WTC11 (cell line): ENCODE measurements around the gene RAB6A. TPM values are rescaled to one million over a fixed set of nuclear protein-coding genes. Genes with fewer than 3 reads are reported as not detected.

ENCODE experiments used
- ATAC-seq: fragments of 200-7000 bp; cut with Tn5 transposase; 2 replicates; pipeline ENCODE4 v1.10.0; 2021; ENCODE audit warnings: mild to moderate bottlenecking, moderate library complexity
- CTCF ChIA-PET: fragments of 300-600 bp; sonication (Branson Sonifier 250); formaldehyde crosslinking; loops from one replicate; lab custom pipeline; 2021; ENCODE audit warnings: antibody characterized with exemption; lab: Charles Lee
- POLR2A ChIA-PET: fragments of 350-600 bp; sonication (Branson Sonifier 250); formaldehyde crosslinking; loops from one replicate; lab custom pipeline; 2021; ENCODE audit warnings: antibody characterized with exemption; lab: Charles Lee
- DNase-seq: peaks from one replicate; pipeline ENCODE4 v3.0.0; 2021; ENCODE audit warnings: low spot score
- H3K27ac Mint-ChIP-seq: 2 replicates; pipeline ENCODE4 v1.8.0; 2021; ENCODE audit warnings: mixed read lengths
- H3K27me3 Mint-ChIP-seq: 2 replicates; pipeline ENCODE4 v1.8.0; 2021; ENCODE audit warnings: low read depth, mild to moderate bottlenecking, moderate library complexity, mixed read lengths
- H3K36me3 Mint-ChIP-seq: 2 replicates; pipeline ENCODE4 v1.8.0; 2021; ENCODE audit warnings: mixed read lengths
- H3K4me1 Mint-ChIP-seq: 2 replicates; pipeline ENCODE4 v1.8.0; 2022; ENCODE audit warnings: mixed read lengths
- H3K4me3 Mint-ChIP-seq: 2 replicates; pipeline ENCODE4 v1.8.0; 2021; ENCODE audit warnings: mild to moderate bottlenecking, moderate library complexity, mixed read lengths
- H3K9me3 Mint-ChIP-seq: 2 replicates; pipeline ENCODE4 v1.8.0; 2021; ENCODE audit warnings: mixed read lengths
- CBFB ChIP-seq: sonication (generic); formaldehyde crosslinking; IDR thresholded peaks from 2 replicates; pipeline ENCODE4 v1.8.1; 2022; ENCODE audit warnings: mild to moderate bottlenecking, low read depth, missing genetic modification reagents
- ELF4 ChIP-seq: sonication (generic); formaldehyde crosslinking; IDR thresholded peaks from 2 replicates; pipeline ENCODE4 v1.8.1; 2022; ENCODE audit warnings: low read depth, mild to moderate bottlenecking, moderate library complexity, missing genetic modification reagents
- FOXJ3 ChIP-seq: sonication (generic); formaldehyde crosslinking; IDR thresholded peaks from 2 replicates; pipeline ENCODE4 v1.9.0; 2021; ENCODE audit warnings: missing genetic modification reagents, mild to moderate bottlenecking, borderline replicate concordance
- GABPB1 ChIP-seq: sonication (generic); formaldehyde crosslinking; IDR thresholded peaks from 2 replicates; pipeline ENCODE4 v1.8.1; 2023; ENCODE audit warnings: mild to moderate bottlenecking, missing genetic modification reagents
- GRHL2 ChIP-seq: fragments of 250-450 bp; sonication (Bioruptor Pico); IDR thresholded peaks from 2 replicates; pipeline ENCODE4 v1.8.0; 2022; ENCODE audit warnings: mild to moderate bottlenecking, moderate library complexity; ENCODE audit not compliant: insufficient replicate concordance, severe bottlenecking
- GTF2I ChIP-seq: fragments of 250-450 bp; sonication (Bioruptor Pico); conservative IDR thresholded peaks from 2 replicates; pipeline ENCODE4 v1.4.0; 2021; ENCODE audit warnings: mild to moderate bottlenecking
- RORB ChIP-seq: fragments of 250-450 bp; sonication (Bioruptor Pico); IDR thresholded peaks from 2 replicates; pipeline ENCODE4 v1.9.0; 2021; ENCODE audit warnings: mild to moderate bottlenecking
- SMAD3 ChIP-seq: sonication (generic); formaldehyde crosslinking; IDR thresholded peaks from 2 replicates; pipeline ENCODE4 v1.8.0; 2022; ENCODE audit warnings: missing genetic modification reagents, mild to moderate bottlenecking, borderline replicate concordance
- SP1 ChIP-seq: sonication (generic); formaldehyde crosslinking; conservative IDR thresholded peaks from 2 replicates; pipeline ENCODE4 v1.8.1; 2022; ENCODE audit warnings: missing genetic modification reagents
- TCF7 ChIP-seq: sonication (generic); formaldehyde crosslinking; IDR thresholded peaks from 2 replicates; pipeline ENCODE4 v1.8.0; 2022; ENCODE audit warnings: mild to moderate bottlenecking, low read depth, missing genetic modification reagents, moderate library complexity
- ZNF138 ChIP-seq: sonication (generic); formaldehyde crosslinking; conservative IDR thresholded peaks from 2 replicates; pipeline ENCODE4 v1.8.1; 2022; ENCODE audit warnings: mild to moderate bottlenecking, moderate library complexity, missing genetic modification reagents
- ZNF317 ChIP-seq: sonication (generic); formaldehyde crosslinking; IDR thresholded peaks from 2 replicates; pipeline ENCODE4 v1.8.1; 2023; ENCODE audit warnings: low read depth, mild to moderate bottlenecking, moderate library complexity, missing genetic modification reagents, borderline replicate concordance
- ZNF416 ChIP-seq: fragments of 250-450 bp; sonication (Bioruptor Pico); IDR thresholded peaks from 2 replicates; pipeline ENCODE4 v1.9.0; 2021; ENCODE audit warnings: mild to moderate bottlenecking, inconsistent platforms
- ZNF423 ChIP-seq: fragments of 250-450 bp; sonication (Bioruptor Pico); IDR thresholded peaks from 2 replicates; pipeline ENCODE4 v2.1.2; 2022; ENCODE audit warnings: mild to moderate bottlenecking, moderate library complexity
- total RNA-seq: library from RNA; stranded (reverse); gene quantifications from 3 replicates; pipeline ENCODE4 v1.2.3, GENCODE V29; 2021
- TF ChIP-seq, protein P1 (sequence below): sonication (generic); formaldehyde crosslinking; IDR thresholded peaks from 2 replicates; pipeline ENCODE4 v1.8.0; 2022; ENCODE audit warnings: mild to moderate bottlenecking, missing genetic modification reagents
- TF ChIP-seq, protein P2 (sequence below): sonication (generic); formaldehyde crosslinking; IDR thresholded peaks from 2 replicates; pipeline ENCODE4 v1.8.1; 2023; ENCODE audit warnings: mild to moderate bottlenecking, missing genetic modification reagents
- TF ChIP-seq, protein P3 (sequence below): sonication (generic); formaldehyde crosslinking; IDR thresholded peaks from 2 replicates; pipeline ENCODE4 v1.8.1; 2023; ENCODE audit warnings: mild to moderate bottlenecking, missing genetic modification reagents, moderate library complexity
- TF ChIP-seq, protein P4 (sequence below): sonication (generic); formaldehyde crosslinking; IDR thresholded peaks from 2 replicates; pipeline ENCODE4 v1.8.0; 2023; ENCODE audit warnings: mild to moderate bottlenecking, missing genetic modification reagents
- TF ChIP-seq, protein P5 (sequence below): sonication (generic); formaldehyde crosslinking; IDR thresholded peaks from 2 replicates; pipeline ENCODE4 v1.8.0; 2022; ENCODE audit warnings: mild to moderate bottlenecking, missing genetic modification reagents
- TF ChIP-seq, protein P6 (sequence below): sonication (generic); formaldehyde crosslinking; IDR thresholded peaks from 2 replicates; pipeline ENCODE4 v1.8.0; 2022; ENCODE audit warnings: mild to moderate bottlenecking, missing genetic modification reagents
- TF ChIP-seq, protein P7 (sequence below): sonication (generic); formaldehyde crosslinking; IDR thresholded peaks from 2 replicates; pipeline ENCODE4 v1.8.1; 2023; ENCODE audit warnings: mild to moderate bottlenecking, moderate library complexity, missing genetic modification reagents
- TF ChIP-seq, protein P8 (sequence below): fragments of 250-450 bp; sonication (Bioruptor Pico); IDR thresholded peaks from 2 replicates; pipeline ENCODE4 v1.8.0; 2021; ENCODE audit warnings: mild to moderate bottlenecking

Gene RAB6A
- total RNA-seq, 1 experiment from 2014 or later, result 107 TPM

DNA sequence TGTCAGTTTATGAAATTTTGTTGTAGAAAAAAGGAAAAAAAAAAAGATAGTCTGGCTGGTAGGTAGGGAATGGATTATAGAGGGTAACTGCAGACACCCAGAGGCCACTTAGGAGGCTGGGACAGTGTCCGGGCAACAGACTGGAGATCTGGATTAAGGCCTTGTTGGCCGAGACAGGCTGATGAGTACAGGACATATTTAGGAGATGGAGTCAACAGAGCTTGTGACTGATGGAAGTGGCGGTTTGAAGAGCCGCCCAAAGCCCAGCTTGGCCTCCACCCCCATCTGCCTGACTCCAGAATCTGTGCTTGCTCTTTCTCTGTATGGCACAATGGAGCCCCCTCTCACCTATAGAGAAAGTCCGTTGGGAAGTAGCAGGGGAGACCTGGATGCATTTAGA, 106.9 kb downstream of the RAB6A start:
- ChIA-PET POLR2A (no interaction called here), CTCF (interaction anchor here (4.8 kb wide), 1 partner anchor 28 kb away, joined by 30 read pairs; no protein-coding TSS in a partner anchor)
- ATAC-seq (no peak), DNase-seq (no peak)
- H3K36me3 Mint-ChIP-seq, result no peaks in the 10 kb centered on the region
- no peak overlapping the region for H3K27ac Mint-ChIP-seq
- no peak overlapping the region for H3K4me3 Mint-ChIP-seq
- H3K27me3 Mint-ChIP-seq, result peaks cover 95% of the 10 kb centered on the region
- peaks cover 11% of the 10 kb centered on the region for H3K4me1 Mint-ChIP-seq
- TF ChIP-seq GTF2I (CRISPR knock-in tag) (no peak), ZNF416 (CRISPR knock-in tag) (no peak), SMAD3 (CRISPR knock-in tag) (no peak), ZNF423 (CRISPR knock-in tag) (no peak), ZNF138 (no peak), GRHL2 (CRISPR knock-in tag) (no peak), CBFB (CRISPR knock-in tag) (no peak), SP1 (CRISPR knock-in tag) (no peak), TCF7 (CRISPR knock-in tag) (no peak), GABPB1 (CRISPR knock-in tag) (no peak)
- TF ChIP-seq, protein P1, sequence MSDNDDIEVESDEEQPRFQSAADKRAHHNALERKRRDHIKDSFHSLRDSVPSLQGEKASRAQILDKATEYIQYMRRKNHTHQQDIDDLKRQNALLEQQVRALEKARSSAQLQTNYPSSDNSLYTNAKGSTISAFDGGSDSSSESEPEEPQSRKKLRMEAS (CRISPR knock-in tag), result no peak
- TF ChIP-seq, protein P2, sequence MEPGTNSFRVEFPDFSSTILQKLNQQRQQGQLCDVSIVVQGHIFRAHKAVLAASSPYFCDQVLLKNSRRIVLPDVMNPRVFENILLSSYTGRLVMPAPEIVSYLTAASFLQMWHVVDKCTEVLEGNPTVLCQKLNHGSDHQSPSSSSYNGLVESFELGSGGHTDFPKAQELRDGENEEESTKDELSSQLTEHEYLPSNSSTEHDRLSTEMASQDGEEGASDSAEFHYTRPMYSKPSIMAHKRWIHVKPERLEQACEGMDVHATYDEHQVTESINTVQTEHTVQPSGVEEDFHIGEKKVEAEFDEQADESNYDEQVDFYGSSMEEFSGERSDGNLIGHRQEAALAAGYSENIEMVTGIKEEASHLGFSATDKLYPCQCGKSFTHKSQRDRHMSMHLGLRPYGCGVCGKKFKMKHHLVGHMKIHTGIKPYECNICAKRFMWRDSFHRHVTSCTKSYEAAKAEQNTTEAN (CRISPR knock-in tag), result no peak
- TF ChIP-seq, protein P3, sequence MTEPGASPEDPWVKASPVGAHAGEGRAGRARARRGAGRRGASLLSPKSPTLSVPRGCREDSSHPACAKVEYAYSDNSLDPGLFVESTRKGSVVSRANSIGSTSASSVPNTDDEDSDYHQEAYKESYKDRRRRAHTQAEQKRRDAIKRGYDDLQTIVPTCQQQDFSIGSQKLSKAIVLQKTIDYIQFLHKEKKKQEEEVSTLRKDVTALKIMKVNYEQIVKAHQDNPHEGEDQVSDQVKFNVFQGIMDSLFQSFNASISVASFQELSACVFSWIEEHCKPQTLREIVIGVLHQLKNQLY (CRISPR knock-in tag), result no peak
- TF ChIP-seq, protein P4, sequence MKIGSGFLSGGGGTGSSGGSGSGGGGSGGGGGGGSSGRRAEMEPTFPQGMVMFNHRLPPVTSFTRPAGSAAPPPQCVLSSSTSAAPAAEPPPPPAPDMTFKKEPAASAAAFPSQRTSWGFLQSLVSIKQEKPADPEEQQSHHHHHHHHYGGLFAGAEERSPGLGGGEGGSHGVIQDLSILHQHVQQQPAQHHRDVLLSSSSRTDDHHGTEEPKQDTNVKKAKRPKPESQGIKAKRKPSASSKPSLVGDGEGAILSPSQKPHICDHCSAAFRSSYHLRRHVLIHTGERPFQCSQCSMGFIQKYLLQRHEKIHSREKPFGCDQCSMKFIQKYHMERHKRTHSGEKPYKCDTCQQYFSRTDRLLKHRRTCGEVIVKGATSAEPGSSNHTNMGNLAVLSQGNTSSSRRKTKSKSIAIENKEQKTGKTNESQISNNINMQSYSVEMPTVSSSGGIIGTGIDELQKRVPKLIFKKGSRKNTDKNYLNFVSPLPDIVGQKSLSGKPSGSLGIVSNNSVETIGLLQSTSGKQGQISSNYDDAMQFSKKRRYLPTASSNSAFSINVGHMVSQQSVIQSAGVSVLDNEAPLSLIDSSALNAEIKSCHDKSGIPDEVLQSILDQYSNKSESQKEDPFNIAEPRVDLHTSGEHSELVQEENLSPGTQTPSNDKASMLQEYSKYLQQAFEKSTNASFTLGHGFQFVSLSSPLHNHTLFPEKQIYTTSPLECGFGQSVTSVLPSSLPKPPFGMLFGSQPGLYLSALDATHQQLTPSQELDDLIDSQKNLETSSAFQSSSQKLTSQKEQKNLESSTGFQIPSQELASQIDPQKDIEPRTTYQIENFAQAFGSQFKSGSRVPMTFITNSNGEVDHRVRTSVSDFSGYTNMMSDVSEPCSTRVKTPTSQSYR (CRISPR knock-in tag), result no peak
- H3K9me3 Mint-ChIP-seq, result no peaks in the 10 kb centered on the region

DNA sequence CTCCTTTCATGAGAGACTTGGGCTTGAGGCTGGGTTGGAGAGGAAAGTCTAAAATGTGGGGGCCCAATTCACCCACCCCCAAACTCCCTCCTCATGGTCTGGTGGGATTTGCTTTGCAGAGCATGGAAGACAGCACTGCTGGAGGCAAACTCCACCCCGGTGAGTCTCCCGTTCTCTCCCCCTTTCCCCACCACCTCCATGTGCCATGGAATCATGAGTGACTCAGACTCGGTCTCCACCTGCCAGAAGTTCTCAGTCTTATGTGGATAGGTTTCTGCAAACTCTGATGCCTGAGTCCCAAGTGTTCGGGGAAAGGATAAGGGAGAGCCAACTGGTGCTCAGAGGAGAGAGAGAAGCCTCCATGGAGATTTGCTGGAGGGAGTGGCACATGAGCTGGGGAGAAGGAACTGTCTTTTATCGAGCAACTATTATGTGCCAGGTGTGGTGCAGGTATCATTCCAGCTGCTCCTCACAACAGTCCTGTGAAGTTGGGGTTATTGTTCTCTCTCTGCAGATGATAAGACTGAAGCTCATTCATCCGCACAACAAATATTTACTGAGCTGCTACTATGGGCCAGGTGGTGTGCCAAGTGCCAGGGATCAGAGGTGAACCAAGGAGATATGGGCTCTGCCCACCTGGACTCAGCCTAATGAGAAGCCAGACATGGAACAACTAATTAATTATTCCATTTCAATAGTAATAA, 107.9 kb downstream of the RAB6A start:
- Mint-ChIP-seq H3K4me1 (peaks cover 19% of the 10 kb centered on the region), H3K4me3 (no peak overlapping the region), H3K27ac (no peak overlapping the region), H3K27me3 (peaks cover 95% of the 10 kb centered on the region), H3K9me3 (no peaks in the 10 kb centered on the region), H3K36me3 (no peaks in the 10 kb centered on the region)
- no peak for DNase-seq
- ChIA-PET POLR2A (no interaction called here), CTCF (interaction anchor here (1.0 to 4.8 kb wide), 2 partner anchors 27 to 302 kb away, joined by 3 to 30 read pairs; no protein-coding TSS in a partner anchor)
- no peak for ATAC-seq
- TF ChIP-seq, protein P5, sequence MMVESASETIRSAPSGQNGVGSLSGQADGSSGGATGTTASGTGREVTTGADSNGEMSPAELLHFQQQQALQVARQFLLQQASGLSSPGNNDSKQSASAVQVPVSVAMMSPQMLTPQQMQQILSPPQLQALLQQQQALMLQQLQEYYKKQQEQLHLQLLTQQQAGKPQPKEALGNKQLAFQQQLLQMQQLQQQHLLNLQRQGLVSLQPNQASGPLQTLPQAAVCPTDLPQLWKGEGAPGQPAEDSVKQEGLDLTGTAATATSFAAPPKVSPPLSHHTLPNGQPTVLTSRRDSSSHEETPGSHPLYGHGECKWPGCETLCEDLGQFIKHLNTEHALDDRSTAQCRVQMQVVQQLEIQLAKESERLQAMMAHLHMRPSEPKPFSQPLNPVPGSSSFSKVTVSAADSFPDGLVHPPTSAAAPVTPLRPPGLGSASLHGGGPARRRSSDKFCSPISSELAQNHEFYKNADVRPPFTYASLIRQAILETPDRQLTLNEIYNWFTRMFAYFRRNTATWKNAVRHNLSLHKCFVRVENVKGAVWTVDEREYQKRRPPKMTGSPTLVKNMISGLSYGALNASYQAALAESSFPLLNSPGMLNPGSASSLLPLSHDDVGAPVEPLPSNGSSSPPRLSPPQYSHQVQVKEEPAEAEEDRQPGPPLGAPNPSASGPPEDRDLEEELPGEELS (CRISPR knock-in tag), result no peak
- TF ChIP-seq ELF4 (CRISPR knock-in tag), result no peak
- TF ChIP-seq, protein P6, sequence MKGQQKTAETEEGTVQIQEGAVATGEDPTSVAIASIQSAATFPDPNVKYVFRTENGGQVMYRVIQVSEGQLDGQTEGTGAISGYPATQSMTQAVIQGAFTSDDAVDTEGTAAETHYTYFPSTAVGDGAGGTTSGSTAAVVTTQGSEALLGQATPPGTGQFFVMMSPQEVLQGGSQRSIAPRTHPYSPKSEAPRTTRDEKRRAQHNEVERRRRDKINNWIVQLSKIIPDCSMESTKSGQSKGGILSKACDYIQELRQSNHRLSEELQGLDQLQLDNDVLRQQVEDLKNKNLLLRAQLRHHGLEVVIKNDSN (CRISPR knock-in tag), result no peak
- TF ChIP-seq, protein P7, sequence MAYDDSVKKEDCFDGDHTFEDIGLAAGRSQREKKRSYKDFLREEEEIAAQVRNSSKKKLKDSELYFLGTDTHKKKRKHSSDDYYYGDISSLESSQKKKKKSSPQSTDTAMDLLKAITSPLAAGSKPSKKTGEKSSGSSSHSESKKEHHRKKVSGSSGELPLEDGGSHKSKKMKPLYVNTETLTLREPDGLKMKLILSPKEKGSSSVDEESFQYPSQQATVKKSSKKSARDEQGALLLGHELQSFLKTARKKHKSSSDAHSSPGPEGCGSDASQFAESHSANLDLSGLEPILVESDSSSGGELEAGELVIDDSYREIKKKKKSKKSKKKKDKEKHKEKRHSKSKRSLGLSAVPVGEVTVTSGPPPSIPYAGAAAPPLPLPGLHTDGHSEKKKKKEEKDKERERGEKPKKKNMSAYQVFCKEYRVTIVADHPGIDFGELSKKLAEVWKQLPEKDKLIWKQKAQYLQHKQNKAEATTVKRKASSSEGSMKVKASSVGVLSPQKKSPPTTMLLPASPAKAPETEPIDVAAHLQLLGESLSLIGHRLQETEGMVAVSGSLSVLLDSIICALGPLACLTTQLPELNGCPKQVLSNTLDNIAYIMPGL, result no peak
- TF ChIP-seq GABPB1 (CRISPR knock-in tag), result no peak
- TF ChIP-seq, protein P3 (CRISPR knock-in tag), result no peak
- TF ChIP-seq, protein P8, sequence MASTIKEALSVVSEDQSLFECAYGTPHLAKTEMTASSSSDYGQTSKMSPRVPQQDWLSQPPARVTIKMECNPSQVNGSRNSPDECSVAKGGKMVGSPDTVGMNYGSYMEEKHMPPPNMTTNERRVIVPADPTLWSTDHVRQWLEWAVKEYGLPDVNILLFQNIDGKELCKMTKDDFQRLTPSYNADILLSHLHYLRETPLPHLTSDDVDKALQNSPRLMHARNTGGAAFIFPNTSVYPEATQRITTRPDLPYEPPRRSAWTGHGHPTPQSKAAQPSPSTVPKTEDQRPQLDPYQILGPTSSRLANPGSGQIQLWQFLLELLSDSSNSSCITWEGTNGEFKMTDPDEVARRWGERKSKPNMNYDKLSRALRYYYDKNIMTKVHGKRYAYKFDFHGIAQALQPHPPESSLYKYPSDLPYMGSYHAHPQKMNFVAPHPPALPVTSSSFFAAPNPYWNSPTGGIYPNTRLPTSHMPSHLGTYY (CRISPR knock-in tag), result no peak
- TF ChIP-seq FOXJ3, result no peak
- no peak for TF ChIP-seq RORB
- TF ChIP-seq ZNF317, result no peak
